ENCODE results near the gene LRMDA. TPM values are rescaled to one million over a fixed set of nuclear protein-coding genes. Genes with fewer than 3 reads are reported as not detected.

The LRMDA gene
- total RNA-seq, 2 experiments from 2014 or later, result not detected

GRCh38 chr10:75424571-75424970, 6.9 kb upstream of the LRMDA start:
- POLR2A ChIA-PET, result no interaction called here
- DNase-seq, result no peak
- H3K36me3 Mint-ChIP-seq (ENCODE audit: low read depth), result no peaks in the 10 kb centered on the region
- peaks cover 11% of the 10 kb centered on the region for H3K27me3 Mint-ChIP-seq
- no peak overlapping the region for H3K27ac Mint-ChIP-seq
- no peaks in the 10 kb centered on the region for H3K4me1 Mint-ChIP-seq
- CTCF ChIA-PET, result interaction anchor here (1.1 kb wide), 1 partner anchor 25 kb away, joined by 3 read pairs; no protein-coding TSS in a partner anchor
- no peaks in the 10 kb centered on the region for H3K9me3 Mint-ChIP-seq
- H3K4me3 Mint-ChIP-seq, result no peak overlapping the region

GRCh38 chr10:75425291-75426079, 5.9 kb upstream of the LRMDA start:
- DNase-seq, result no peak
- Mint-ChIP-seq H3K27me3 (peaks cover 19% of the 10 kb centered on the region), H3K36me3 (ENCODE audit: low read depth) (no peaks in the 10 kb centered on the region), H3K9me3 (no peaks in the 10 kb centered on the region), H3K4me1 (no peaks in the 10 kb centered on the region), H3K27ac (no peak overlapping the region), H3K4me3 (no peak overlapping the region)
- ChIA-PET POLR2A (no interaction called here), CTCF (no interaction called here)

- ChIA-PET CTCF (no interaction called here), POLR2A (no interaction called here)
- Mint-ChIP-seq H3K36me3 (ENCODE audit: low read depth) (no peaks in the 10 kb centered on the region), H3K4me3 (no peak overlapping the region), H3K9me3 (no peaks in the 10 kb centered on the region), H3K4me1 (peaks cover under 1% of the 10 kb centered on the region), H3K27me3 (peaks cover 24% of the 10 kb centered on the region), H3K27ac (no peak overlapping the region)
- DNase-seq, result no peak
Observed at GRCh38 chr10:75426880-75427279, 4.5 kb upstream of the LRMDA start.

- POLR2A ChIA-PET, result no interaction called here
- H3K9me3 Mint-ChIP-seq, result no peaks in the 10 kb centered on the region
Observed at GRCh38 chr10:75427951-75428350, 3.5 kb upstream of the LRMDA start.

GRCh38 chr10:75428434-75429158, 2.8 kb upstream of the LRMDA start:
- DNase-seq, result no peak
- H3K4me1 Mint-ChIP-seq, result peaks cover 1% of the 10 kb centered on the region
- no peak overlapping the region for H3K27ac Mint-ChIP-seq
- H3K9me3 Mint-ChIP-seq, result no peaks in the 10 kb centered on the region
- ChIA-PET CTCF (no interaction called here), POLR2A (no interaction called here)
- H3K4me3 Mint-ChIP-seq, result no peak overlapping the region
- H3K27me3 Mint-ChIP-seq, result peaks cover 38% of the 10 kb centered on the region
- no peaks in the 10 kb centered on the region for H3K36me3 Mint-ChIP-seq (ENCODE audit: low read depth)

More at GRCh38 chr10:75427951-75428350, 3.5 kb upstream of the LRMDA start:
- Mint-ChIP-seq H3K27ac (no peak overlapping the region), H3K4me3 (no peak overlapping the region), H3K4me1 (peaks cover 1% of the 10 kb centered on the region), H3K36me3 (ENCODE audit: low read depth) (no peaks in the 10 kb centered on the region), H3K27me3 (peaks cover 33% of the 10 kb centered on the region)
- CTCF ChIA-PET, result no interaction called here
- DNase-seq, result no peak

- H3K27ac Mint-ChIP-seq, result no peak overlapping the region
- no peak overlapping the region for H3K4me3 Mint-ChIP-seq
- H3K9me3 Mint-ChIP-seq, result no peaks in the 10 kb centered on the region
- ChIA-PET POLR2A (interaction anchor here (1.1 kb wide), 1 partner anchor 13 kb away, joined by 4 read pairs; no protein-coding TSS in a partner anchor), CTCF (no interaction called here)
- H3K4me1 Mint-ChIP-seq, result peaks cover 1% of the 10 kb centered on the region
- H3K27me3 Mint-ChIP-seq, result peaks cover 42% of the 10 kb centered on the region
- no peak for DNase-seq
- no peaks in the 10 kb centered on the region for H3K36me3 Mint-ChIP-seq (ENCODE audit: low read depth)
Observed at GRCh38 chr10:75429159-75429827, 2.1 kb upstream of the LRMDA start.

- Mint-ChIP-seq H3K9me3 (no peaks in the 10 kb centered on the region), H3K4me1 (peaks cover 1% of the 10 kb centered on the region), H3K27me3 (peaks cover 46% of the 10 kb centered on the region), H3K36me3 (ENCODE audit: low read depth) (no peaks in the 10 kb centered on the region), H3K27ac (no peak overlapping the region), H3K4me3 (no peak overlapping the region)
- DNase-seq, result no peak
- ChIA-PET CTCF (no interaction called here), POLR2A (interaction anchor here (1.1 kb wide), 1 partner anchor 12 kb away, joined by 4 read pairs; no protein-coding TSS in a partner anchor)
Observed at GRCh38 chr10:75430000-75430763, 1.2 kb upstream of the LRMDA start.

GRCh38 chr10:75432176-75432575, 752 bp downstream of the LRMDA start:
- Mint-ChIP-seq H3K9me3 (no peaks in the 10 kb centered on the region), H3K27me3 (peaks cover 47% of the 10 kb centered on the region)
- POLR2A ChIA-PET, result no interaction called here

GRCh38 chr10:75432763-75433162, 1.3 kb downstream of the LRMDA start:
- Mint-ChIP-seq H3K4me3 (no peak overlapping the region), H3K27me3 (peaks cover 48% of the 10 kb centered on the region), H3K27ac (no peak overlapping the region), H3K9me3 (no peaks in the 10 kb centered on the region), H3K36me3 (ENCODE audit: low read depth) (no peaks in the 10 kb centered on the region), H3K4me1 (peaks cover 1% of the 10 kb centered on the region)
- CTCF ChIA-PET, result interaction anchor here (0.6 kb wide), 1 partner anchor 73 kb away, joined by 3 read pairs; no protein-coding TSS in a partner anchor
- DNase-seq, result no peak
- POLR2A ChIA-PET, result no interaction called here

More at GRCh38 chr10:75432176-75432575, 752 bp downstream of the LRMDA start:
- CTCF ChIA-PET, result no interaction called here
- H3K27ac Mint-ChIP-seq, result no peak overlapping the region
- no peak for DNase-seq
- no peaks in the 10 kb centered on the region for H3K36me3 Mint-ChIP-seq (ENCODE audit: low read depth)
- no peak overlapping the region for H3K4me3 Mint-ChIP-seq
- peaks cover 1% of the 10 kb centered on the region for H3K4me1 Mint-ChIP-seq

- no peak overlapping the region for H3K4me3 Mint-ChIP-seq
- H3K4me1 Mint-ChIP-seq, result peaks cover 1% of the 10 kb centered on the region
- POLR2A ChIA-PET, result no interaction called here
- no peak for DNase-seq
- H3K27me3 Mint-ChIP-seq, result peaks cover 48% of the 10 kb centered on the region
- CTCF ChIA-PET, result interaction anchor here (0.6 kb wide), 1 partner anchor 74 kb away, joined by 3 read pairs; no protein-coding TSS in a partner anchor
- H3K36me3 Mint-ChIP-seq (ENCODE audit: low read depth), result no peaks in the 10 kb centered on the region
- H3K27ac Mint-ChIP-seq, result no peak overlapping the region
- no peaks in the 10 kb centered on the region for H3K9me3 Mint-ChIP-seq
Observed at GRCh38 chr10:75433216-75433615, 1.8 kb downstream of the LRMDA start.

GRCh38 chr10:75434291-75434690, 2.9 kb downstream of the LRMDA start:
- ChIA-PET POLR2A (no interaction called here), CTCF (no interaction called here)
- Mint-ChIP-seq H3K27ac (no peak overlapping the region), H3K4me1 (peaks cover 1% of the 10 kb centered on the region), H3K36me3 (ENCODE audit: low read depth) (no peaks in the 10 kb centered on the region), H3K27me3 (peaks cover 40% of the 10 kb centered on the region), H3K9me3 (no peaks in the 10 kb centered on the region), H3K4me3 (no peak overlapping the region)
- DNase-seq, result no peak

- Mint-ChIP-seq H3K4me3 (no peak overlapping the region), H3K4me1 (peaks cover 1% of the 10 kb centered on the region), H3K36me3 (ENCODE audit: low read depth) (no peaks in the 10 kb centered on the region), H3K9me3 (no peaks in the 10 kb centered on the region), H3K27ac (no peak overlapping the region), H3K27me3 (peaks cover 31% of the 10 kb centered on the region)
- POLR2A ChIA-PET, result no interaction called here
- CTCF ChIA-PET, result no interaction called here
- no peak for DNase-seq
Observed at GRCh38 chr10:75435291-75435690, 3.9 kb downstream of the LRMDA start.

GRCh38 chr10:75436896-75437295, 5.5 kb downstream of the LRMDA start:
- Mint-ChIP-seq H3K36me3 (ENCODE audit: low read depth) (no peaks in the 10 kb centered on the region), H3K27me3 (peaks cover 24% of the 10 kb centered on the region), H3K27ac (no peak overlapping the region), H3K9me3 (no peaks in the 10 kb centered on the region), H3K4me3 (no peak overlapping the region), H3K4me1 (peaks cover under 1% of the 10 kb centered on the region)
- CTCF ChIA-PET, result no interaction called here
- no peak for DNase-seq
- POLR2A ChIA-PET, result no interaction called here
